Measurements from ENCODE around the gene LGALS1. TPM values are rescaled to one million over a fixed set of nuclear protein-coding genes. Genes with fewer than 3 reads are reported as not detected.

LGALS1 gene
- total RNA-seq, 1 donor from 2014 or later = 2,760 TPM

DNA sequence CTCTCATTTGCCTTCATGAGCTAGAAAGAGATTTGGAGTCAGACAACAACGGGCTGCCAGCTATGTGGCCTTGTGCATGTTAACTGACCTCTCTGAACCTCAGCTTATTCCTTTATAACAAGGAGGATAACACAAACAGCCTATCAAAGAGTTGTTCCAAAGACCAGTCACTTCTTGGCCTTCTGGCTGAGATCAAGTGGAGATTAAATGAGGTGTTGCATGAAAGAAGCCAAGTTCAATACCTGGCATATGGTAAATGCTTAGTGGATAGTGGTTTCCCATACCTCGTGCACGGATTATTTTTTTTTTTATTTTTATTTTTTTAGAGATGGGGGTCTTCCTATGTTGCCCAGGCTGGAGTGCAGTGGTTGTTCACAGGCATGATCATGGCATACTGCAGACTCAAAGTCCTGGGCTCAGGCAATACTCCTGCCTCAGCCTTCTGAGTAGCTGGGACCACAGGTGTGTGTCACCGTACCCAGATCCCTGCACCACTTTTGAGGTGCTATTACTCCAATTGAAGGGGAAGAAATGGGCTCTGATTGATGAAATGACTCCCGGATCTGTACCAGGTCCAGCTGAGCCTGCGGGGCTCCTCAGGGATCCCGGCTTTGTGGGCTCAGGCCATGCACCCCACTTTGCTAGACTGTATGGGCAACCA lies 4.9 kb downstream of the LGALS1 start:
- Mint-ChIP-seq H3K9me3 (ENCODE audit: low read depth) (no peaks in the 10 kb centered on the region), H3K27ac (ENCODE audit: unreplicated experiment) (peak overlapping the region; percentile 84), H3K27me3 (ENCODE audit: low read depth) (no peaks in the 10 kb centered on the region), H3K4me1 (ENCODE audit: low read depth) (peaks cover 29% of the 10 kb centered on the region), H3K36me3 (ENCODE audit: low read depth) (peaks cover 12% of the 10 kb centered on the region), H3K4me3 (ENCODE audit: unreplicated experiment) (no peak overlapping the region)
- no peak for TF ChIP-seq CTCF (IDR thresholded peaks at IDR 0.05)
- DNase-seq (ENCODE audit: low spot score) = no peak

DNA sequence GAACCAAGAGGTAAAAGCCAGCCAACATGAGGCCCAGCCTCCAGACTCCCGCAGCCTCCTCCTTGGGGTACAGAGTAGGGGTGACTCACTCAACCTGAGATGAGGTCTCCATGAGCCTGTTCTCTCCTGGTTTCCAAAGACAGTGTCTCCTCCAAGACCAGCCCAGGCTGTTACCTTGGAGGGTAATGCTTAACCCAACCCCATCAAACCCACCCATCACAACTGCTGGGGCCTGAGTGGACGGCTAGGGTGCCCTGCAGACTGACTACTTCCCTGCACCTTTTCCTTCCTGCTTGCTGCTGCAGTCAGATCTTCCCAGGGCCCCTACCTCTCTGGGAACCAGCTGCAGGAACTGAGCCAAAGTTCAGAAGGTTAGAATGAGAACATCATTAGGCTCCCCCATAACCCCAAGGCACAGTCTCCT lies 5.6 kb downstream of the LGALS1 start:
- Mint-ChIP-seq H3K27ac (ENCODE audit: unreplicated experiment) (peak overlapping the region; percentile 84), H3K9me3 (ENCODE audit: low read depth) (no peaks in the 10 kb centered on the region), H3K4me1 (ENCODE audit: low read depth) (peaks cover 29% of the 10 kb centered on the region), H3K27me3 (ENCODE audit: low read depth) (no peaks in the 10 kb centered on the region), H3K4me3 (ENCODE audit: unreplicated experiment) (no peak overlapping the region), H3K36me3 (ENCODE audit: low read depth) (peaks cover 12% of the 10 kb centered on the region)
- DNase-seq (ENCODE audit: low spot score) = no peak
- no peak for TF ChIP-seq CTCF (IDR thresholded peaks at IDR 0.05)

- Mint-ChIP-seq H3K4me1 (ENCODE audit: low read depth) (peaks cover 32% of the 10 kb centered on the region), H3K9me3 (ENCODE audit: low read depth) (no peaks in the 10 kb centered on the region), H3K27ac (ENCODE audit: unreplicated experiment) (no peak overlapping the region), H3K36me3 (ENCODE audit: low read depth) (peaks cover 12% of the 10 kb centered on the region), H3K27me3 (ENCODE audit: low read depth) (no peaks in the 10 kb centered on the region), H3K4me3 (ENCODE audit: unreplicated experiment) (no peak overlapping the region)
- TF ChIP-seq CTCF (IDR thresholded peaks at IDR 0.05) = peak; percentile 91
- no peak for DNase-seq (ENCODE audit: low spot score)
Measured at GRCh38 chr22:37681556-37682049, 6.2 kb downstream of the LGALS1 start.

- Mint-ChIP-seq H3K9me3 (ENCODE audit: low read depth) (no peaks in the 10 kb centered on the region), H3K4me3 (ENCODE audit: unreplicated experiment) (no peak overlapping the region), H3K27ac (ENCODE audit: unreplicated experiment) (peak overlapping the region; percentile 32), H3K36me3 (ENCODE audit: low read depth) (peaks cover 6% of the 10 kb centered on the region), H3K27me3 (ENCODE audit: low read depth) (no peaks in the 10 kb centered on the region), H3K4me1 (ENCODE audit: low read depth) (peaks cover 31% of the 10 kb centered on the region)
- DNase-seq (ENCODE audit: low spot score) = no peak
- TF ChIP-seq CTCF (IDR thresholded peaks at IDR 0.05) = no peak
Measured at GRCh38 chr22:37684803-37685615, 9.6 kb downstream of the LGALS1 start.

Measured in chondrocyte (in vitro differentiated cells).